ENCODE measurements around the gene FCGR3A.

Gene FCGR3A

DNA sequence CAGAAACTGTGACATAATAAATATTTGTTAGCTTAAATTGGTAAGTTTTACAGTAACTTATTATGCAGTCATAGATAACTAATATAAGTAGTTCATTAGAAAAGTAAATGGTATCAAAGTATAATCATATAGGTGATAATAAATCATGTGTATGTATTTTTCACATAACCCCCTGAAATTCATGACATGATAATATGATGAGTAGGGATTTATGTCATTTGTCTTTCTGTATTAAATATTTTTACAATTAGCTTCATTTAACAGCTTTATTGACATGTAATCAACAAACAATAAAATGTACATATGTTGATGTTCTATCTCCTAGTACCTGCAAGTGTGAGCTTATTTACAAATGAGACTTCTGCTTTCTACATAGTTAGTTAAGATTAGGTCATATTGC is 54.1 kb downstream of the FCGR3A start:
- Histone ChIP-seq H3K4me3 (ENCODE audit: low read length) (no peak overlapping the region), H4K20me1 (ENCODE audit: control insufficient read depth, insufficient read depth, low read depth, low read length) (no peaks in the 10 kb centered on the region), H3K9me2 (replicated peaks; ENCODE audit: control insufficient read depth, low read length) (no peaks in the 10 kb centered on the region), H3K27ac (ENCODE audit: low read depth, low read length) (no peak overlapping the region), H3K4me1 (ENCODE audit: control insufficient read depth, low read length) (peaks cover 6% of the 10 kb centered on the region; the same call in 1 of the 2 replicates), H3K36me3 (ENCODE audit: control insufficient read depth, low read length) (no peaks in the 10 kb centered on the region), H3K27me3 (ENCODE audit: control insufficient read depth, low read length) (peaks cover 41% of the 10 kb centered on the region), H3K79me2 (ENCODE audit: control insufficient read depth, low read length) (no peaks in the 10 kb centered on the region), H3F3A (ENCODE audit: control insufficient read depth, insufficient read depth) (no peaks in the 10 kb centered on the region), H3K4me2 (ENCODE audit: low read length) (no peak overlapping the region), H3K9me3 (ENCODE audit: control insufficient read depth, insufficient read depth, low read length) (no peaks in the 10 kb centered on the region)
- no peak for TF ChIP-seq EZH2phosphoT487 (IDR thresholded peaks at IDR 0.05; ENCODE audit: borderline replicate concordance, low read length)
- TF ChIP-seq, protein P1, sequence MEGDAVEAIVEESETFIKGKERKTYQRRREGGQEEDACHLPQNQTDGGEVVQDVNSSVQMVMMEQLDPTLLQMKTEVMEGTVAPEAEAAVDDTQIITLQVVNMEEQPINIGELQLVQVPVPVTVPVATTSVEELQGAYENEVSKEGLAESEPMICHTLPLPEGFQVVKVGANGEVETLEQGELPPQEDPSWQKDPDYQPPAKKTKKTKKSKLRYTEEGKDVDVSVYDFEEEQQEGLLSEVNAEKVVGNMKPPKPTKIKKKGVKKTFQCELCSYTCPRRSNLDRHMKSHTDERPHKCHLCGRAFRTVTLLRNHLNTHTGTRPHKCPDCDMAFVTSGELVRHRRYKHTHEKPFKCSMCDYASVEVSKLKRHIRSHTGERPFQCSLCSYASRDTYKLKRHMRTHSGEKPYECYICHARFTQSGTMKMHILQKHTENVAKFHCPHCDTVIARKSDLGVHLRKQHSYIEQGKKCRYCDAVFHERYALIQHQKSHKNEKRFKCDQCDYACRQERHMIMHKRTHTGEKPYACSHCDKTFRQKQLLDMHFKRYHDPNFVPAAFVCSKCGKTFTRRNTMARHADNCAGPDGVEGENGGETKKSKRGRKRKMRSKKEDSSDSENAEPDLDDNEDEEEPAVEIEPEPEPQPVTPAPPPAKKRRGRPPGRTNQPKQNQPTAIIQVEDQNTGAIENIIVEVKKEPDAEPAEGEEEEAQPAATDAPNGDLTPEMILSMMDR (IDR thresholded peaks at IDR 0.05; ENCODE audit: low read depth, low read length, poor library complexity, severe bottlenecking): no peak

DNA sequence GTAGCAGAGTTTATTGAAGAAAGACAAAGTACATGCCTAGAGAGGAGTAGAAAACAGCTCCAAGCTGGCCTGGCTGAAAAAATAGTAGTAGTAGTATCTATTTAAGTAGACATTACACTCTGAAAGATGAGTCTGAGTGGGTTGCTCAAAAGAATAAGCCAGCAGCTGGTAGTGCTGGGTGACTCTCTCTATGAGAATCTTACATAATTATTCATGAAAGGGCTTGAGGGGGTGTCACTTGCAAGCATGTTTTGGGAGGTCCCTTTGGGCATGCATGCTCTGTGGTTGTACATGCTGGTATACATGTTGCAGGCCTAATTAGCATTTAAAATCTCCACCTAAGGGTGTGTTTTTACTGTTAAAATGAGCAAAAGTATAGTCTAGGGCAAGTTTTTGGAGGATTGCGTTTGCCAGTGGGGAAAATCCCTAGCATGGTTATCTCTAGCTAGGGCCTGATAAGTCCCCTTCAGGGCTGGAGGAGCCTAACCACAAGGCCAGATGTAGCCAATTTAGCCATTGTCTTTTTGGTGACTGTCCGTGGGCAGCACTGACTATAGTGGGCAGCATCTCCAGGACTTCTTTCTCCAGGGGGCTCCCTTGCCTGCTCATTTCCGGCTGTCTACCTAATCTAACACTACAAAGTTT is 55.4 kb downstream of the FCGR3A start:
- Histone ChIP-seq H3K27me3 (ENCODE audit: control insufficient read depth, low read length) (peaks cover 53% of the 10 kb centered on the region), H3K4me3 (ENCODE audit: low read length) (no peak overlapping the region), H3K4me1 (ENCODE audit: control insufficient read depth, low read length) (0 out of 2 replicates have a peak, but pooled peaks cover under 1% of the 10 kb centered on the region), H3K27ac (ENCODE audit: low read depth, low read length) (no peak overlapping the region), H3K9me3 (ENCODE audit: control insufficient read depth, insufficient read depth, low read length) (no peaks in the 10 kb centered on the region), H3K9me2 (replicated peaks; ENCODE audit: control insufficient read depth, low read length) (no peaks in the 10 kb centered on the region), H3K79me2 (ENCODE audit: control insufficient read depth, low read length) (no peaks in the 10 kb centered on the region), H3K36me3 (ENCODE audit: control insufficient read depth, low read length) (no peaks in the 10 kb centered on the region), H3F3A (ENCODE audit: control insufficient read depth, insufficient read depth) (no peaks in the 10 kb centered on the region), H4K20me1 (ENCODE audit: control insufficient read depth, insufficient read depth, low read depth, low read length) (no peaks in the 10 kb centered on the region), H3K4me2 (ENCODE audit: low read length) (no peak overlapping the region)
- TF ChIP-seq EZH2phosphoT487 (IDR thresholded peaks at IDR 0.05; ENCODE audit: borderline replicate concordance, low read length): no peak
- TF ChIP-seq, protein P1 (IDR thresholded peaks at IDR 0.05; ENCODE audit: low read depth, low read length, poor library complexity, severe bottlenecking): no peak

DNA sequence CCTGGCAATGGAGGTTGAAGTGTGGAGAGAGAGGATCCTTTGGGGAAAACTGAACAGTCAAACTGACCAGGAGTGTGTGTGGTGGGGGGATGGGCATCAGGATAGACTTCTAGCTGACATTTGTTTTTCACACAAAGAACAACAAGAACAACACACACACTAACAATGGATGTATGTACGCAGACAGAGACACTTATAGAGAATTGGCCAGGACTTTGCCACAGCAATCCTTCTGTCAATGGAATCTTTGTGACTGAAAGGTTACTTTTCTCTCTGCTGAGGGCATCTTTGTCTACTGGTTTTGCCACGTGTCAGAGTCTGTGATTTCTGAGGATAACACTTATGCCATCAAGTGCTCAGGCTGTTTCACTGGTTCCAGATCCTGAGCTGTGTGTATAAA is 56.8 kb downstream of the FCGR3A start:
- H3K27me3 ChIP-seq (ENCODE audit: control insufficient read depth, low read length): peaks cover 60% of the 10 kb centered on the region
- no peaks in the 10 kb centered on the region for H3K9me2 ChIP-seq (replicated peaks; ENCODE audit: control insufficient read depth, low read length)
- no peak overlapping the region for H3K4me3 ChIP-seq (ENCODE audit: low read length)
- H3K9me3 ChIP-seq (ENCODE audit: control insufficient read depth, insufficient read depth, low read length): no peaks in the 10 kb centered on the region
- no peak overlapping the region for H3K4me2 ChIP-seq (ENCODE audit: low read length)
- no peaks in the 10 kb centered on the region for H3K4me1 ChIP-seq (ENCODE audit: control insufficient read depth, low read length)
- TF ChIP-seq, protein P1 (IDR thresholded peaks at IDR 0.05; ENCODE audit: low read depth, low read length, poor library complexity, severe bottlenecking): no peak
- TF ChIP-seq EZH2phosphoT487 (IDR thresholded peaks at IDR 0.05; ENCODE audit: borderline replicate concordance, low read length): no peak
- H3K79me2 ChIP-seq (ENCODE audit: control insufficient read depth, low read length): no peaks in the 10 kb centered on the region
- no peaks in the 10 kb centered on the region for H4K20me1 ChIP-seq (ENCODE audit: control insufficient read depth, insufficient read depth, low read depth, low read length)
- no peak overlapping the region for H3K27ac ChIP-seq (ENCODE audit: low read depth, low read length)
- no peaks in the 10 kb centered on the region for H3F3A ChIP-seq (ENCODE audit: control insufficient read depth, insufficient read depth)
- H3K36me3 ChIP-seq (ENCODE audit: control insufficient read depth, low read length): no peaks in the 10 kb centered on the region

All from DOHH2 (cell line).